Stimulated activated CD4-positive, alpha-beta T cell treated with anti-CD3 and anti-CD28 coated beads, Interleukin-4, amount 100 ng/mL, for 24 hours (primary cell): ENCODE measurements around the gene MACROD2.

Experiments used
- DNase-seq: peaks from one replicate; pipeline ENCODE4 v3.0.0-alpha.2; 2020

MACROD2 gene

DNA sequence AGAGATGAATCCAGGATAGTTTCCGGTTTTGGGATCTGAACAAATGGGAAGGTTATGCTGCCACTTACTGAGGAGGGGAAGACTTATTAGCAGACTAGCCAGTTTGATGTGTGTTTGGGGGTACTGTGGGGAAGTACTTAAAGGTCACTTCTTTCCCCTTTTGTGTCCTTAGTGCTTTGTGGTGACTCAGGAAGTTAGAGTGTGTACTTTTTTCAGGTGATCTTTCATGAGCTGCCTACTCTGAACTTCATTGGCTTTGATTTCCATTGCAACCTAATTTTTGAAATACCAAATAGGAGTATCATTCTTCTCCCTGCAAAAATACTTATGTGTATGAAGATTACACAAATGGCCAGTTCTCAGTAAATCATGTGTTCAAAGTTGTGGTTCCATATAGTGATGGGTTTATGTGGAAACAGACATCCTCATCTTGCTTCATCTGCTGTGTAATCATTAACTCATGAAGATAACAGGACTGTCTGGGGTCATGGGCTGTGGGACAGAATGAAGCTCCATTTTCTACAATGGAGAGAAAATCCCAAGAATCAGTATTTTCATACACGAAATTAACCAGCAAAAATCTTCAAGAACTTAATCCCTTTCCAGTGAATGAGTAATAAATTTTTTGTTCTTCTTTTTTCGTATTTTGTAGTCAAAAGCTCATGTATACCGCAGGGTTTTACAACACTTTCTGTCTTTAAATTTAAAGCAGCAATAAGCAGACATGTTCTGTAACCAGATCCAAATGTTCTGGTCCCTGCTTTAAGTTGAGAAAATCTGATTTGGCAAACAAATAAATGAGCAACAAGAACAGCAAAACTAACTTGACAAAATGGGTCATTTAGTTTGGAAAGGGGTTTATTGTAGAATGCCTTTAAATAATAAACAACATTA lies 614.3 kb downstream of the MACROD2 start:
- DNase-seq: no peak

GRCh38 chr20:14611479-14611878 lies 616.2 kb downstream of the MACROD2 start:
- DNase-seq: no peak

DNA sequence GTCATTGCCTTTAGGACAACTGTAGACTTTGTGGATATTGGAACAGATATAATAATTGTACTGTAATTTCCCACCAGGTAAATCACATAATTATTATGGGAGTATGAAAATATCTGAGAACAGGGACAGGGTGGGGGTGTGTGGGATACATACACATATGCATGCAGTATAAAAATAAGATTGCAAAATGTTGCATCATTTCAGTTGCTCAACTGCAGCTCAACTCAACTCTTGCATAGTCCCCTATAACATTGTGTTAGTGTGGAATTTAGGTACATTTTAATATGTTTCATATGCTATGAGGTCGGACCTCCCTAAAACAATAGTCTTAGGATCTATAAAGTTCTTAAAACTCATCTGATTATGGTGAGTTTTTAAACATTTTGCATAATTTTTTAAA lies 617.1 kb downstream of the MACROD2 start:
- DNase-seq: no peak

DNA sequence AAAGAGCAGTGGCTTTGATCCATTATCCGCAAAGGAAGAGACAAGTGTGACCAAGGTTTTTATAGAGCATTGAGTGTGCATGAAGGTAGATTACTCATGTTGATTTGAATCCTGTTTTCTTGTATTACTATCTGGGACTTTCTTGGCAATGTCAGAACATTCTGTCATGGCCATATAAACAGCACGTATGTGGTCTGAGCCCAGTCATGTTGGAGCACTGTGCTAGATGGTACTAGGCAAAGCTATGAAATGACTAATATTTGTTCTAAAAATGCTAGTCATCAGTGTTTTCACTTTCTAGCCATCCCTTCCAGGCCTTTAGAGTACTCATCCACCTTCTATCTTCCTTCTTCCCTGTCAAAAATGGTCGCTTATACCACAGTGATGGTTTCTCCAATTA lies 620.7 kb downstream of the MACROD2 start:
- DNase-seq: no peak

GRCh38 chr20:14617123-14617522 lies 621.8 kb downstream of the MACROD2 start:
- DNase-seq: no peak

DNA sequence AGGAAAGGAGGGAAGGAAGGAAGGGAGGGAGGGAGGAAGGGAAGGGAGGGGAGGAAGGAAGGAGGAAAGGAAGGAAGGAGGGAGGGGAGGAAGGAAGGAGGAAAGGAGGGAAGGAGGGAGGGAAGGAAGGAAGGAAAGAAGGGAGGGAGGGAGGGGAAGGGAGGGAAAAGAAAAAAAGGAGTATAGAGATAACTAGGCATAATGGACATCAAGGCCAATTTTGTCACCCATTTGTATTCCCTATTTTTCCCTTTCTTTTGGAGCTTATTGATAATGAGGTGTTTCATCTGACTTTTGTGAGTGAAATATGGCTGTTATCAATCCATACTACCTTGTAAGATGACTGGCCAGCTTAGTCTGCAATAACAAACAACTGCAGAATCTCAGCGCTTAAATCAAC lies 624.1 kb downstream of the MACROD2 start:
- no peak for DNase-seq

- DNase-seq: no peak
Observed at GRCh38 chr20:14622796-14623195, 627.5 kb downstream of the MACROD2 start.

DNA sequence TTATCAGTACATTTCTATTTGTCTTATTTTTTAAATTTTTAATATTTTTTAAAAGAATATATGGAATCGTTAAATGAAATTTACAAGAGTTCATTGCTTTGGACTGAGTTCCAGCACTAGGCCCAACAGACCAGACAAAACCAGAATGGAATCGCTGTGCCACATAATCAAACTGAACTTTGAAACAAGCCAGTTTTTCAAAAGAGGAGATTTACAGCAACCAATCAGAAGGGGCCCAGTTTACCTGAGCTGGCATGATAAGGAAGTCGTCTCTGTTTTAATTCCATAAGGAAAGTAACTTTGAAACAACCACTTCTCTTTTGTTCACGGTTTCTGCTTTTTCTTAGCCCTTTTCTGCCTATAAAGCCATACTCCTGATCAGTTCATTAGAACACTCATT lies 635.7 kb downstream of the MACROD2 start:
- no peak for DNase-seq

DNA sequence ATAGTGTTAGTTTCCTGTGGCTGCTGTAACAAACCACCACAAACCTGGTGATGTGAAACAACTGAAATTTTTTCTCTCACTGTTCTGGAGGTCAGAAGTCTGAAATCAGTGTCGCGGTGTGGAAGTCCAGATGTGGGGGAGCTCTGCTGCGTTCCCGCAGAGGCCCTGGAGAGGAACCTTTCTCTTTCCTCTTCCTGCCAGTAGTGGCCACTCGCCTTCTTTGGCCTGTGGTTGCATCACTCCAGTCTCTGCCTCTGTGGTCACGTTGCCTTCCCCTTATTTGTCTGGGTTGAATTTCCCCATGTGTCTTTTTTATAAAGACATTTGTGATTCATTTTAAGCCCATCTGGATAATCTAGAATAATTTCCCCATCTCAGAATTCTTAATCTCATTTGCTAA lies 637.6 kb downstream of the MACROD2 start:
- DNase-seq: no peak

- no peak for DNase-seq
Observed at GRCh38 chr20:14633507-14633906, 638.2 kb downstream of the MACROD2 start.

- DNase-seq: no peak
Observed at GRCh38 chr20:14634665-14635064, 639.3 kb downstream of the MACROD2 start.

GRCh38 chr20:14637441-14637840 lies 642.1 kb downstream of the MACROD2 start:
- no peak for DNase-seq

DNA sequence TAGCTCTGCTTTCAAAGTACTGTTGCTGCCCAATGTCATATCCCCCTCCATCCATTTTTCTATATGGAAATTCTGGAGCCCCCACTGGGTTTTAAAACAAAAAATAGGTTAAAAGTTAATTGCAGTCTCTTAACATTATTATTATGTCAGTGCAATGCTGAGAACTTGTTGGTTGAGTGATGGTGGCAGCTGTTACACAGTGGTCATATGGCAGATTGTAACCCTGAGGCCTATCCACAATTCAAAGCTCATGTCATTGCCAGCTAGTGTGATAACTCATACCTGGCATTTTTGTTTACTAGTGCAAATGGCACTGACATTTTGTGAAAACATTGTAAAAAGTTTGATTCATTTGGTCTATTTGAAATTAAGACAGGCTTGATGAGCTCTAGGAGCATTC lies 647.8 kb downstream of the MACROD2 start:
- DNase-seq: no peak

- no peak for DNase-seq
Observed at GRCh38 chr20:14643556-14643955, 648.2 kb downstream of the MACROD2 start.

DNA sequence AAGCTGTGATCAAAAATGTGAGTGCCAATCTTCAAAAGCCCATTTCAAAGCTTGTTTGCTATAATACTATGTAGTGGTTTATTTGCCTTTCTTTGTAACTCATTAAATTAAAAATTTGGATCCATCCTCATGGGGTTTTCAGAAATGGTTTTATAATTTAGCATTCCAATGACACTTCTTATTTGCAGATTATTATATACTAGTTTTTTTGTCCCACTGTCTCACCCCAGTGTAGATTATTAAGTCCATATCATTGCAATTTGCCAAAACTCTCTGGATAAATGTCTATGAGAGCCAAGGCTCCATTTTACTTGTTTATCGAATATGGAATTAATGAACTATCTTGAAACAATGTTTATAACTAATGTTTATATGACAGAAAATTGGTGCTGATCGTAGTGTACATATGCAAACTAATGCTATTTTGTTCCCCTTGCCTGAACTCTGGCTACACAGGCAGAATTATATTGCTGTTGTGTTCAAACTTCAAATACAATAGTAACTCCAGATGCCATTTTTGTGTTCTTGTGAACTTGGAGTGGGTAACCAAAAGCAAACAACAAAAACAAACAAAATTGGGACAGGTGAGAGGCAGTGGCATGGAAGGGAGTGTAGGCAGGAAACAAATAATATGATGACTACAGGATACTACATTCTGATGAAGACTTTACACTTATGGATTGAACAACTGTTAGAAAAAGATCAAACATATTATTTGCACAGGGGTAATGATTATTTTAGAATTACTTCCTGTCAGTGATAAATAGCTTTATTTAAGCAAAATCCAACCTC lies 649.2 kb downstream of the MACROD2 start:
- no peak for DNase-seq

- no peak for DNase-seq
Observed at GRCh38 chr20:14647016-14647415, 651.7 kb downstream of the MACROD2 start.

- DNase-seq: no peak
Observed at GRCh38 chr20:14649662-14650061, 654.3 kb downstream of the MACROD2 start.

GRCh38 chr20:14657266-14658005 lies 662.1 kb downstream of the MACROD2 start:
- no peak for DNase-seq

- DNase-seq: no peak
Observed at GRCh38 chr20:14664101-14664500, 668.8 kb downstream of the MACROD2 start.

GRCh38 chr20:14666696-14667095 lies 671.4 kb downstream of the MACROD2 start:
- DNase-seq: no peak

DNA sequence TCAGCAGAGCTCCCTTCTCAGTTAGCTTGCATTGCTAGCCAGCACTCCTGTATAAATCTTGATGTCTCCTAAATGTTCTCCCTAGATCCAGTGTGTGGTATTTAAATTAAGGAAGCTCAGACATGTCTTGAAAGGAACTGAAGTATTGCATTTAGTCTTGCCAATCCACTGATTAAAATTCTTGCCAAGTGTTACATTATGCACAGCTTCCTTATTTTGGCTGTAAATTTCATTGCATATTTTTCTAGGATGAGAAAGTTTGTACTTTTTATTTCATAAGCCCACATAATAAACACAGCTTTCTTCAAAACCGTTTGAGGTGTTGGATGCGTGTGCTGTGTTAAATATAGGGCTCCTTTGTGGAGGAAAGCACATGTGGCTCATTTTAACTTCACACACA lies 671.9 kb downstream of the MACROD2 start:
- DNase-seq: no peak

DNA sequence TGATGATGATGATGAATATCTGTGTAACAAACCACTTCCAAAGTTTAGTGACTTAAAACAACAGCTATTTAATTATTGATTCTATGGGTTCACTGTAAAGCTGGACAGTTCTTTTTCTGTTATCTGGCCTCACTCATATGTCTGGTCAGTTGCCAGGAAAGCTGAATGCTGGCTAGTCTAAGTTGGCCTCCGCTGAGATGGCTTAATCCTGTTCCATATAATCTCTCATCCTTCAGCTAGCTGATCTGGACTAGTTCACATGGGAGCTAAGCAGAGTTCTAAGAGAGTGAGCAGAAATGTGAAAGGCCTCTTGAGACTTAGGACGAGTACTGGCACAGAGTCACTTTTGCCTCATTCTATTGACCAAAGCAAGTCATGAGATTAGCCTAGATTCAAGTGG lies 676.8 kb downstream of the MACROD2 start:
- DNase-seq: no peak

DNA sequence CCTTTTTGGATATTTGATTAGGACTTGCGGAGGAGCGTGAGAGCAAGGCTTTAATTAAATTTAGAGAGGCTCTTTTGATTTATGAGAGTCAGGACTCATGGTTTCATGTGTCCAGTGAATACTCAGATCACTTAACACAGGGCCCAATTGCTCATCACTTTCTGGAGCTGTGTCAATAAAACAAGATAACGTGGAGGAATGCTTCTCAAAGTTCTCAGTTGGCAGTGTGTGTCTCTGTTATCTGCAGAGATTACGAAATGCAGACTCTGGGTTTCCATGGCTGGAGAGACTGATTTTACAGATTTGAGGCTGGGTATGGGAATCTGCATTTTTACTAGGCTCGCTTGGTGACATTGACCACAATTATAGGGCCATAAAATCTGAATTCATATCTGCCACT lies 677.8 kb downstream of the MACROD2 start:
- no peak for DNase-seq

- DNase-seq: no peak
Observed at GRCh38 chr20:14677455-14677854, 682.1 kb downstream of the MACROD2 start.
